HG03175 (cell line): ENCODE measurements around the gene RUBCNL.

Experiments used
- ATAC-seq: cut with Tn5 transposase; IDR thresholded peaks from one replicate; pipeline ENCODE4 v1.9.1; 2021; ENCODE audit warnings: mild to moderate bottlenecking, moderate library complexity; ENCODE audit not compliant: unreplicated experiment

The RUBCNL gene

GRCh38 chr13:46342538-46342937, 44.5 kb downstream of the RUBCNL start:
- ATAC-seq = no peak

- peak; percentile 67 for ATAC-seq
Measured at GRCh38 chr13:46341112-46341711, 45.8 kb downstream of the RUBCNL start.

- no peak for ATAC-seq
Measured at GRCh38 chr13:46340631-46341111, 46.4 kb downstream of the RUBCNL start.

DNA sequence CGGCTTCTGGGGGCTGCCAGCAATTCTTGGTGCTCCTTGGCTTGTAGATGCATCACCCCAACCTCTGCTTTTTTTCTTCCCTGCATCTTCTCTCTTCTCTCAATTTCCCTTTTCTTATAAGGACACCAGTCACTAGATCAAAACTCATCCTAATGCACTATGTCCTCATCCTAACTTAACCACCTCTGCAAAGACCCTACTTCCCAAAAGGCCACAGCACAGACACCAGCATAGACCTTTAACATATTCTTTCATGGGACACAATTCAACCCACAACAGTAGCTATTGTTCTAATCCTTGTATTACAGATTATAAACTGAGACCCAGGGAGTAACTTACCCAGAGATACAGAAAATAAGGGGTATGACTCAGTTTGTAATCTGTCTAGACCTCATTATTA, 47.0 kb downstream of the RUBCNL start:
- ATAC-seq = no peak

DNA sequence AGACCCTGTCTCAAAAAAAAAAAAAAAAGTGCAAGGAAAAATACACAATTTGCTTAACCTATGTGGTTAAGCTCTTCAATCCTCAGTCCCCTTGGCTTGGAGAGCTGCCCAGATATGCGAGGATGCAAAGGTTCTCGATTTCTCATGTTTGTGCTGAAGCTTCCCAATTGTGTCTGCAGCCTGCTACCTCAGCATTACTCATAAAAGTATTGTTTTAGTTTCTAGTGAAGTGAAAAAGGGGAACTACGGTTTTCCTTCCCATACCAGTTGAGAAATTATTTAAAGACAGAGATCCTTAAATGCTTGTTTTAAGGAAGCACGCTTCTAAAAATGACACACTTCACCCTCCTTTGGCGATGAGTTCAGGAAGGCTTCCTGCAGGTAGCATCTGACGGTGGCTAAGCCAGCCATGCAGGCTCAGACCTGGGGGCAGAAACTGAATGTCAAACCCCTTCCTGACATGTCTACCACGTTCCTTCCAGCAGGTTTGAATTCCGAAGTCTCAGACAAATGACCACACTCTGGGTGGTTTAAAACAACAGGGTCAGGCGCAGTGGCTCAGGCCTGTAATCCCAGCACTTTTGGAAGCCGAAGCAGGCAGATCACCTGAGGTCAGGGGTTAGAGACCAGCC, 47.9 kb downstream of the RUBCNL start:
- ATAC-seq = no peak

- ATAC-seq = no peak
Measured at GRCh38 chr13:46337700-46338099, 49.4 kb downstream of the RUBCNL start.

GRCh38 chr13:46334035-46334822, 52.8 kb downstream of the RUBCNL start:
- no peak for ATAC-seq

GRCh38 chr13:46332772-46333171, 54.3 kb downstream of the RUBCNL start:
- ATAC-seq = no peak

- ATAC-seq = no peak
Measured at GRCh38 chr13:46329624-46330023, 57.4 kb downstream of the RUBCNL start.

GRCh38 chr13:46327246-46327645, 59.8 kb downstream of the RUBCNL start:
- no peak for ATAC-seq

DNA sequence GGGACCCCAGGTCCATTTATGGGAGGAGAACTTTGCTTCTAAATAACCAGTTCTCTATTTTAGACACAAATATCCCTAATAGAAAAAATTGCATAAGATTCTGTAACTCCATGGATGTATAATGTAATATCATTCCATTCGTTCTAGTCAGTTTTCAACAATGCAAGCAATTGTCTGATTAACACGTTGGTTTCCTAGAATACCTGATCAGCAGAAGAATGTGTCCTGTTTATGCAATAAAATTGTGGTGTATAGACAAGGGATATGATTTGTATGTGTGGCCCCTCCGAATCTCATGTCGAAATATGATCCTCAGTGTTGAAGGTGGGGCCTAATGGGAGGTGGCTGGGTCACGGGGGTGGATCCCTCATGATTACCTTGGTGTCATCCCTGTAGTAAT, 62.1 kb downstream of the RUBCNL start:
- no peak for ATAC-seq

DNA sequence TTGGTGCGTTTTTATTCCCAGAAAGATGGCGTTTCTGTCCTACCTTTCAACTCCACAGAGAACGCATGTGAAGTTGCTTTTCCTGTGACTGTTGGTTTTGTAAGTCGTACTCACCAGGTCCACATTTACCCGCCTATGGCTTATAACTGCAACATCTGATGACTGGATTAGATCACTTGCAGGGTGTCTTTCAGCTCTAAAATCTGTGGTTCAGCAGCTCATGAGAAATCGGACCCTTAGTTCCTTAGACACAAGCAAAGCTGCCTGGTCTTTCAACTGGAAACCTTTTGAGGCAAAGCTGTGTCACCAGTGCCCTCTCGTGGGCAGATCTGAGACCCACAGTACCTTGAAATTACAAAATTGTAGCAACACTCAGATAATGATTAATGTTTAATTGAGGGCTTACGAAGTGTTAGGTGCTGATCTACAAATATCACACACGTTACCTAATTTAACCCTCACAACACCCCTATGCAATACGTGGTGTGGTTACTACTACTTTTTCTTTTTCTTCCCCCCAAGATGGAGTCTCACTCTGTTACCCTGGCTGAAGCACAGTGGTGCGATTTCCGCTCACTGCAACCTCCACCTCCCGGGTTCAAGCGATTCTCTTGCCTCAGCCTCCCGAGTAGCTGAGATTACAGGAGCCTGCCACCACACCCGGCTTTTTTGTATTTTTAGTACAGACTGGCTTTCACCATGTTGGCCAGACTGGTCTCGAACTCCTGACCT, 65.4 kb downstream of the RUBCNL start:
- peak; percentile 74 for ATAC-seq

GRCh38 chr13:46320821-46321220, 66.2 kb downstream of the RUBCNL start:
- no peak for ATAC-seq

- no peak for ATAC-seq
Measured at GRCh38 chr13:46320406-46320805, 66.6 kb downstream of the RUBCNL start.

DNA sequence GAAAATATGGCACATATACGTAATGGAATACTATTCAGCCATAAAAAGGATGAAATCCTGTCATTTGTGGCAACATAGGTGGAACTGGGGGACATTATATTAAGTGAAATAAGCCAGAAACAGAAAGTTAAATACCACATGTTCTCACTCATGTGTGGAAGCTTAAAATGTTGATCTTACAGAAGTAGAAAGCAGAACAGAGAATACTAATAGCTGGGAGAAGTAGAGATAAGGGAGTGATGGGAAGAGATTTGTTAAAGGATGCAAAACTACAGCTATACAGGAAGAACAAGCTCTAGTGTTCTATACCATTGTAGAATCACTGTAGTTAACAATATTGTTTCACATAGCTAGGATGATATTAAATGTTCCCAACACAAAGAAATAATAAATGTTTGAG, 68.1 kb downstream of the RUBCNL start:
- no peak for ATAC-seq

GRCh38 chr13:46317120-46317519, 69.9 kb downstream of the RUBCNL start:
- no peak for ATAC-seq

DNA sequence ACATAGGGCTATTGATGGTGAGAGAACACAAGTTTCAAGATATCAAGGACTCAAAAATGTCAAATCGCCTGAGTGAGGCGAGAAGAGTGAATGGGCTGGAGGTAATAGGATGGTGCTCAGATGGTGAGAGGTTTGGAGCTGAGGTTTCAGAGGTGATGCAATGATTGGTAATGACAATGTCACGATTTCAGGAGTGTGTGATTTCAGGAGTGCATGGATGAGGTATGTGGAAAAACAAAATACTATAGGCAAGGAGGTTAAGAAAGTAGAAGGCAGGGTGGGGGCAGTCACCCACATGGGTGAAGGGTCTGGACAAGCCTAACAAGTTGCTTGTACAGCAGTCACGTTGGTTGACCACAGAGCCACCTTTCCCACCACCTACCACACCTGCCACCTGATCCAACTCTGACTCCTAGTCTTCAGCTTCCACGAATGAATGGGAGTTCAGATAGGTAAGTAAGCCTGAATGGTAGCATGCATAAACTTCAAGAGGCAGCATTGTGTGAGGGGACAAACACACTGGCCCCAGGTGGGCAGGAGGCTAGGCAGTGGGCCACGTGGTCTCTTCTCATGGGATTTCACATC, 71.5 kb downstream of the RUBCNL start:
- ATAC-seq = no peak

DNA sequence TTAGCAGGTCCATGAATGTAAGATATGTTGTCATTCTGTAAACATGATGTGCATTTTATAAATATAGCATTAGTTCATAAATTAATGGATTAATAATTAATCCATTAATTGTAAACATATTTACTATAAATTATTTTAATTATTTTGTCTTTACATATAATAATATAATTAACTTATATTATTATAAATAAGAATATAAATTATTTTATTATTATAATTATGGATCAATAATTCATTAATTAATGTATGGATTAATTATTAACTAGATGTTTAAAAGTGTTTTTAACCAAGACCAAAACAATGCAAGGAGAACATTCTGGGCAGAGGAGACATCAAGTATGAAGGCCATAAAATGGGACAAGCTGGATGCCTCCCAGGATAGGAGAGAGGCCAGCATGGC, 72.0 kb downstream of the RUBCNL start:
- no peak for ATAC-seq

GRCh38 chr13:46314587-46314986, 72.5 kb downstream of the RUBCNL start:
- ATAC-seq = no peak

- ATAC-seq = no peak
Measured at GRCh38 chr13:46313432-46314257, 73.4 kb downstream of the RUBCNL start.
